ENCODE data around the gene BRIP1.
"Not testable (repeated sequence)": the region's sequence is repeated elsewhere in the genome, so short reads cannot be mapped to it uniquely, and the experiment has no call there.

BRIP1 gene

DNA sequence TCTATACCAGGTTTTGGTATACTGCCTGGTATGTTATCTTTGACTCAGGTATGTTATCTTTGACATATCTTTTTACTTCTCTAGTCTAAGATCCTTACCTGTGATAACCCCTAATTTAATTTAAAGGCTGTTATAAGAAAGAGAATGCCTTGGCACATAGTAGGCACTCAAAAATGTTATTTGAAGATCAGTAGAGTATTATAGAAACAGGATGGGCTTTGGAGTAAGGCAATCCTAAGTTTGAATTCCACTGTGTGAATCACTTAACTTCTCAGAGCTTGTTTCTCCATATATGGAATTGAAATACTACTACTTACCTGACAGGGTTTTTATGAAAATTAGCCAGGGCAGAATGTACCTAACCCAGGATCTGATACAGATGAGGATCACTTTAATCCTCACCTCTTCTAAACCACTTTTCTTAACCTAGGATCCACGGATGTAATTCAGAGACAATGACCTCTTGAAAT, 1.2 kb downstream of the BRIP1 start:
- DNase-seq: no peak

DNA sequence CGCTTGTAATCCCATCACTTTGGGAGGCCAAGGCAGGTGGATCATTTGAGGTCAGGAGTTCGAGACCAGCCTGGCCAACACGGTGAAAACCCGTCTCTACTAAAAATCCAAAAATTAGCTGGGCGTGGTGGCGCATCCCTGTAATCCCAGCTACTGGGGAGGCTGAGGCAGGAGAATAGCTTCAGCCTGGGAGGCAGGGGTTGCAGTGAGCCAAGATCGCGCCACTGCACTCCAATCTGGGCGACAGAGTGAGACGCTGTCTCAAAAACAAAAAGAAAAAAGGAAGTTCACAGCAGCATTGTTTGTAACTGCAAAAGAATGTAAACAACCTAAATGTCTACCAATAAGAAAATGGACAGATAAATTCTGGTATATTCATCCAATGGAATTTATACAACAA, 2.9 kb downstream of the BRIP1 start:
- not testable (repeated sequence) for DNase-seq

DNA sequence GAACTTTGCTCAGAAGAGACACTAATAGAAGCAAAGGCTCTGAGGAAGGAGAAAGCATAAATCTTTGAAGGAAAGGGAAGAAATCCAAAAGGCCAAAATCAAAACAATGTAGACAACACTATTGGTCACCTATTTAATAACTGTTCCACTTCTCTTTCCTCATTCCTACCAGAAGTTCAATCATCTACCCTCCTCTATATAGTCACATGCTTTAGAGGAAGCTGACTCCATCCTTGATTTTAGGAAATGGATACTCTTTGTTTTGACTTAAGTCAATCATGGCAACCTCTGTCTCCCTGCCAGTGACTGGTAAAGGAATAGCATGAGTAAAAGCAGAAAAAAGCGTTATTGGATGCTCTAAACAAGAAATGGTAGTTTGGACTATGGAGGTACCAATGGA, 7.3 kb downstream of the BRIP1 start:
- no peak for DNase-seq

DNA sequence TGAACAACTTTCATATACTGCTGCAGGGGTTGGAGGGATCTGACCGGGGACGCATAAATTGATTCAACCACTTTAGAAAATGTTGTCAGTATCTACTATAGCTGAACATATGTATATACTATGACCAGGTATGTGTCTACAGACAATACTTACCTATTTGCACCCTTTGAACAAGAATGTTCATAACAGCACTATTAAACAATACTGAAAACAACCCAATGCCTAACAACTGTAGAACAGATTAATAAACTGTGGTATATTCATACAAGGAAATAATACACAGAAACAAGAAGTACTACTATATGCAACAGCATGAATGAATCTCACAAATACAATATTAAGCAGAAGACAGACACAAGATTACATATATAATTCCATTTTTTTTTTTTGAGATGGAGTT, 10.5 kb downstream of the BRIP1 start:
- DNase-seq: no peak

DNA sequence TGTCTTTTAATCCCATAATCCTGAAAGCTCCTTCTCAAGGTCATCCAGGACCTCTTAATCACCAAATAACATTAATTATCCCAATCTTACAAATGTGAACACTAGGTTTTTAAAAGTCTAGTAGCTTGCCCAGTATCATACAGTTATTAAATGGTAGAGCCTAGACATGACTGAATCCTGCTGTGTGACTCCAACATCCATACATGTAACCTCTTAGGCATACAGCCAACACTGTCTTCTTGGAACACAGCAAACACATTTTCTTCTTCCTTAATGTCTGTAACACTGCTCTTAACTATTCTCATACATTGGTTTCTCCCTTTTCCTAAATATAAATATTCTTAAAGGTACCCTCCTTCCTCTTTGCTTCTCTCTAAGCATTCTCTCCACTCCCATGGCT, 13.7 kb downstream of the BRIP1 start:
- no peak for DNase-seq

DNA sequence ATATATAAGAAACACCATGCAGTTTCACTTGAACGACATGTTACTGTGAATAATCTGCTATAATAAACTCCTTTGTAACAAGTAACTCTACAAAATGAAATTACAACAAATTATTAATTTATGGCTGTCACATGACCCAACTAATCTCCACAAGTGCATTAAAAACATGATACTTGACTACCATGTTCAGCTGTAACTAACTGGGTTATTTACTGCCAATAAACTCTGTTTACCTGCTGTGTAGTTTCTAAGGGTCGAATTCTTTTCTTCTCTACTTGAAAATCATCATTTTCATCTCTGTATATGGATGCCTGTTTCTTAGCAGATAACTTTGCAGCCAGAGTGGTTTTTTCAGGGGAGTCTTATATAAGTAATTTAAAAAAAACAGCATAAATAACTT, 14.4 kb downstream of the BRIP1 start:
- DNase-seq: no peak

DNA sequence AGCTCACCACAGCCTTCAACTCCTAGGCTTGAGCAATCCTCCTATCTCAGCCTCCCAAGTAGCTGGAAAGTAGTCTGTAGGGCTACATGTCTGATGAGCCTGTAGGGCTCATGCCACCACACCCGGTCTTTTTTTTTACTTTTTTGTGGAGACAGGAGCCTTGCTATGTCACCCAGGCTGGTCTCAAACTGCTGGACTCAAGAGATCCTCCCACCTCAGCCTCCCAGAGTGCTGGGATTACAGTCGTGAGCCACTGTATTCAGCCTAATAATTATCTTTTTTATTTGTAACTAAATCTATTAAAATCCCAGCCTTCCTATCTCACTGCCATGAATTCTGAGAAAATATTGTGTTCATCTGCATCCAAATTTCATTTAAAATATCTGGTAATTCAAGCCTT, 15.1 kb downstream of the BRIP1 start:
- no peak for DNase-seq

DNA sequence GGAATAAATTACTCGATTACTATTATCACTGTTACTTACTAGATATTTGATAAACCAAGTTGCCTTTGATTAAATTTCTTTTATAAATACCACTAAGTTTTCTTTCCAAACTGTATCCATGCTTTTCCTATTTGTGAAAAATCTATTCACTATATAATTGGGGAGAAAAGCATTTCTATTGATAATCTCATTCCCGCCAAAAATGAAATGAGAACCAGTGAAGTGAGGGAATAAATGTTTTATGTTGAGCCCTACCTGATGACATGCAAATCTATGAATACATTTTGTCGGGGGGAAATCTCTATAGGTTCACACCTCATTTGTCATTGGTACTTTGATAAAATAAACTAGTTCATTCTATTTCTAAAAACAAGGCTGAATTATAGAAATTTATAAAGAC, 15.7 kb downstream of the BRIP1 start:
- DNase-seq: no peak

DNA sequence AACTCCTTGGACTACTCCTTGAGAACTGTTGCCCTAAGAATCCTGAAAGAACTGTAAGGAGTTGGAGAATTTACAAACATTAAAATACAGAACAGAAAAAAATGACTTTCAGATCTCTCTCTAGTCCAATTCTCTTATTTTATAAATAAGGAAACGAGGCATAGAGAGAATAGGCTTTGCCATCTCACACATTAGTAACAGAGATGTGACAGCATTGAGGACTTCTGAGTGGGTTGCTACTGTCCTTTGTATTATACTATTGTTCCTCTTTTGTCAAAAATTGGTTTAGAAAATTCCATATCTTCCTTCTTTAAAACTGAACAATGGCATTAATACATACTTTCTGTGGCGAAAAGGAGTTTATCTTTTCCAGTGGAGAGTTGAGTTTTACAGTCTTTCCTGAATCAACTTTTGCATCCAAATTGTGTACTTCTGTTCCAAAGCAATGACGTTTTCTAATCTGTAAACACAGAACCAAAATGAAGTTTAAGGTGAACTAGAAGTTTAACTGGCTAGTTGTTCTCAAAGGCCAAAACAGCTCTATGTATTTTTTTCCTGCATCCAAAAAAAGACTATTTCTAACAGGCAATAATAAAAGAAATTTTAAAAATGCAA, 16.5 kb downstream of the BRIP1 start:
- DNase-seq: no peak

DNA sequence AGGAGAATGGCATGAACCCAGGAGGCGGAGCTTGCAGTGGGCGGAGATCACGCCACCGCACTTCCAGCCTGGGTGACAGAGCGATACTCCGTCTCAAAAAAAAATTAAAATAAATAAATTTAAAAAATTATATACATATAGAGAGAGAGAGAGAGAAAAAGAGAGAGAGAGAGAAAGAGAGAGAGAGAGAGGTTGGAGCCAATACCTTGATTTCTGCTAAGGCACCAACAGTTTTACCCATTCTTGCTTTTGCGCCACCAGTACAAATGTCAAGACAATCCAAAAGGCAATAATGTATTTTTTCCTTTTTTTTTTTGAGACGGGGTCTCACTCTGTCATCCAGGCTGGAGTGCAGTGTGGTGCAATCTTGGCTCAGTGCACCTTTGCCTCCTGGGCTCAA, 17.2 kb downstream of the BRIP1 start:
- no peak for DNase-seq

DNA sequence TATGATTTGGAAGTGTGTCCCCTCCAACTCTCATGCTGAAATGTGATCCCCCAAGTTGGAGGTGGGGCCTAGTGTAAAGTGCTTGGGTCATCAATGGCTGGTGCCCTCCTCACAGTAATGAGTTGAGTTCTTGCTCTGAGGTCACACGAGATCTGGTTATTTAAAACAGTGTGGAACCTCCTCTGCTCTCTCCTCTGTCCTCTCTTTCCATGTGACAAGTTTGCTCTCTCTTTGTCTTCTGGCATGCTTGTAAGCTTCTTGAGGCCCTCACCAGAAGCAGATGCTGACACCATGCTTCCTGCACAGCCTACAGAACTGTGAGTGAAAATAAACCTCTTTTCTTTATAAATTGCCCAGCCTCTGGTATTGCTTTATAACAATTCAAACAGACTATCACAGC, 19.9 kb downstream of the BRIP1 start:
- DNase-seq: no peak

DNA sequence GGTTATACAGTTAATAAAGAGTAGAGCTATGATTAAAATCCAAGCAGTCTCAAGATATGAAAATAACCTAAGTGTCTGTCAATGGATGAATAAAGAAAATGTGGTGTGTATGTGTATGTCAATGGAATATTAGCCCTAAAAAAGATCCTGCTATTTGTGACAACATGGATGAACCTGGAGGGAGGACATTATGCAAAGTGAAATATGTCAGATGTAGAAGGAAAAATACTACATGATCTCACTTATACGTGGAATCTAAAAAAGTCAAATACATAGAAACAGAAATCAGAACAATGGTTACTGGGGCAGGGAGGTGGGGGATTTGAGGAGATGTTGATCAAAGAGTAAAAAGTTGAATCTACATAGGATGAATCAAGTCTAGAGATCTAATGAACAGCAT, 20.4 kb downstream of the BRIP1 start:
- DNase-seq: no peak

DNA sequence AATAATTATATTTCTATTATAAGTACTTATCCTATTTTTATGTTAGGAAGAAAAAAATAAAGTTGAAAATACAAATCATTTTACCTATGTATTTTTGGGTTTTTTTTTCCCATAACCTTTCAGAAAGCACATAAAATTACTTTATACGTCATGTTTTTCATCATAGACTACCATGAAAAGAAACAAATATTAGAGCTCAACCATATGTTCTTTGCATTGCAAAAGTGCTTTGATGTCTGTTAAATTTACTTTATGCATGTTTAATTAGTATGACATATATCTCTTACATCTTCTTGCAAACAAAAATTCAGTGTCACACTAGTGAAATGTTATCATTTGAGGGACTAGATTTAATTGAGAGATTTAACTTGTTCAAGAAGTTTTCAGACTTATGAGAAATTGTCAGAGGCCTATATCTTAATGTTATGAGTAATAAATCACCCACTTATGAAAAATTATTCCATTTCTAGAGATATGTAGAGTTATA, 24.0 kb downstream of the BRIP1 start:
- DNase-seq: no peak

DNA sequence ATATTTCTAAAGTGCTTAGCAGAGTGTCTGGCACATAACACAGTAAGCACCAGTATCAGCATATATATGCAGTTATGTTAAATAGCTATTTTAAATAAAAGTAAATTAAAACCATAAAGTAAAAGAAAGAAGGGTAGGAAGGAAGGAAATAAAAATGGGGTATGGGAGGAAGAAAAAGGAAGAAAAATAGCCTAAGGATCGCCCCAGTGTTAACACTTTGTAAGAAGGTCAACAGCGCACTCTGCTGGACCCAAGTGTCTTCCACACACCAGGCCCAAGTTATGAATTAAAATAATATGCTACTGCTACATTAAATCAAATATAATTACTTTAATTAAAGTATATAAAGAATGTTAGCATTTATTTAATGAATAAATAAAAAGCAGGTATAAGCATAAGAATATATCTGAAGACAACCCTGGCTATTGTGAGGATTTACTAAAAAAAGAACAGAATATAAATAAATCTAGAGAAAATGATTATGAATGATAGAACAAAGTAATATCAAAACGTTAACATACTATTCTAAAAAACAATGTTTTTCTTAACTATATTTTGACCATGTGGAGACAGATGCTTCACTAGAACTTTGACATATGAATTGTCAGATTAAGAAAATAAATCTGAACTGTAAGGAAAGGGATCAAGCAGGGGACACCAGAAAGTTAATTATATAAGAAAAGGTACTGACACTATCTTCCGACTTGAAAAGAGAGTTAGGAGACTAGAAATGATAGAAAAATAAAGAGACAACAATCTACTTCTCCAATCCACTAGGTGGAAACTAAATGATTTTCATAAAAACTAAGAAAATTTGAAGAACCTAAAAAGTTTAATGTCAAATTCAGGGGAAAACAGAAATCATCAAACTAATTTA, 25.9 kb downstream of the BRIP1 start:
- peak; percentile 32 for DNase-seq

DNA sequence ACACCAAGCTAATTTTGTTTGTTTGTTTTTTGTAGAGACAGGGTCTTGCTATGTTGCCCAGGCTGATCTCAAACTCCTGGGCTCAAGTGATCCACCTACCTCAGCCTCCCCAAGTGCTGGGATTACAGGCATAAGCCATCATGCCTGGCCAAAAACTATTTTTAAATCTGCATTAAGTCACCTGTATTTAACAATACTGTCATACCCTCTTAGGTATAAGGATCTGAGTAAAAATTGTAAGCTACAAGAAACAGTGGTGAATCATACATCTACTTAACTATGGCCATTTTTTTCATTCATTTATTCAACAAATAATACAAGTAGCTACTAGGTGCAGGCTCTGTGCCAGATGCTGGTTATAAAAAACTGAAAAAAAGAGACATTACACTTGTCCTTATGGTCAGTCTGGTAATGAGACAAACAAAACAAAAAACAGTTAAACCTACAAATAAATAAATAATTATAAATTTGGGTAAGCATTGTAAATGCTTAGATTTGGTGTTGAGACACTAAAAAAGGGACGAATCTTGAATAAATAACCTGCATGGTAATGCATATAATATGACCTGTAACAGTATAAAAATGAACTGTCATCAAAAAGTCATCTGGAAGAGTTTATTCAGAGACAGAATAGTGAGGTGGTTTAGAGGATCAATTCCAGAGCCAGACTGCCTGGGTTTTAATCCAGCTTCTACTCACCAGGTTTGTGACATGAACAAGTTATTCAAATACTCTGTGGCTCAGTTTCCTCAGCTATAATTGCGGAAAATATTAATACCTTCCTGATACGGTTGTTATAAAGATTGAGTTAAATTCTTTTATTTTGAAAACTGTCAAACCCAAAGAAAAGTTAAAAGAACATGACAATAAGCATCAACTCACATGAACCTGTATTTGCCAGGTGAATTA, 26.8 kb downstream of the BRIP1 start:
- DNase-seq: no peak

DNA sequence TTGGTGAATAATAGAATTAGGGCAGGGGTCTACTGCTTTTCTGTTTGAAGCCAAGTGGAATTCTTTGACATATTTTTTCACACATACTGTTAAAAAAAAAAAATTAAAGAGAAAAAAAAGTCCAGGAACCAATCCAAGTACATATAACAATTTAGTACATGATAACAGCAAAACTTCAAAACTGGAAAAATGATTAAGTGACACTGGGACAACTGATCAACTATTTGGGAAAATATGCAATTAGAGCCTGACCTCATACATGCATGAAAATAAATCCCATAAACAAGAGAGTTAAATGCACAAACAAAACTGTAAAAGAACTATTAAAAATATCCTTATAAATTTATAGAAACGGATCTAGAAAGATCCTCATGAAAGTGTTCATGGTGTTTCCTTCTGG, 27.7 kb downstream of the BRIP1 start:
- no peak for DNase-seq

DNA sequence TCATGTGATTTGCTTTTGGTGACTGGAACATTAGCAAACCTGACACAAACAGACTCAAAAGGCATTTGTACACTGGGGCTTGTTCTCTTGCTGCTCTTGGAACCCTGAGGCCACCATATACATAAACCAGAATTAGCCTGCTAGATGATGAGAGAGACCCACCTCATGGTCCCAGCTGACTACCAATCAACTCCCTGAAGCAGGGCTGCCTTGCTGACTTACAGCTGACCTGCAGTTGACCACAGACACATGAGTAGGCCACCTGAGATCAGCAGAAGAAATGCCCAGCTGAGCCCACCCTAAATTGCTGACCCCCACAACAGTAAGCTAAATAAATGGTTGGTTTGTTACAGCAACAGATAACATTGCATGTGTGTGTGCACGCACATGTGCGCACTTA, 28.7 kb downstream of the BRIP1 start:
- no peak for DNase-seq

DNA sequence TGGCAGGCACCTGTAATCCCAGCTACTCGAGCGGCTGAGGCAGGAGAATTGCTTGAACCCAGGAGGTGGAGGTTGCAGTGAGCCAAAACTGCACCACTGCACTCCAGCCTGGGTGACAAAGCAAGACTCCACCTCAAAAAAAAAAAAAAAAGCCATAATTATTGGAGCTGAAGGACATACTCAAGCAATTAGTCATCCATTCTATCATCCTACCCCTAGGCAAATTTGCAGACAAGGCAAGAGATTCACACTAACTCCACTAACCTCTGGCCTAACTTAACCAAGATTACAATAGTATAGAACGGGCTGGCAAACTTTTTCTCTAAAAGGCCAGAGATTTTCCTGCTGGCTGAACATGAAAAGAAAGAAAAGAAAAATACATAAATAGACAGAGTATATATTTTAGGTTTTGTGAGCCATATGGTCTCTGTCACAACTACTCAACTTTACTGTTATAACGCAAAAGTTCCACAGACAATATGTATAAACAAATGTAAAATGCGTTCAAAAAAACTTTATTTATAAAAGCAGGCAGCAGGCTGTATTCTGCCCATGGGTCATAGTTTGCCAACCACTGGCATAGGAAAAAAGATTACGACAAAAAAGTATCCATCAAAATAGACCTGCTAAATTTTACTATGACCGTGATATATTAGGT, 29.7 kb downstream of the BRIP1 start:
- no peak for DNase-seq

DNA sequence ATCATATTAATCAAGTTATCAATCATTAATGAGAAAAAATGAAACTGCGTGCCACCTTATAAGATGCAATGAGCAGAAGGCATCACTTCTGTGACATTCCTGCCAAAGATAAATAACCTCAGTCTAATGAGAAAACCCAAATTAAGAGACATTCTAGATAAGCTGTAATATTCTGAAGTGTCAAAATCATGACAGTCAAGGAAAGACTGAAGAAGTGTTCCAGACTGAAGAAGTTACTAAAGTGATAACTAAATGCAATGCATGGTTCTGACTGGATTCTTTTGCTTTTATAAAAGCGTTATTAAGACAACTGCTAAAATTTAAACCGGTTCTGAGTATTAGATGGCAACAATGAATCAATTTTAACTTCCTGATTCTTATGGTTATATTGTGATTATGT, 30.9 kb downstream of the BRIP1 start:
- no peak for DNase-seq

DNA sequence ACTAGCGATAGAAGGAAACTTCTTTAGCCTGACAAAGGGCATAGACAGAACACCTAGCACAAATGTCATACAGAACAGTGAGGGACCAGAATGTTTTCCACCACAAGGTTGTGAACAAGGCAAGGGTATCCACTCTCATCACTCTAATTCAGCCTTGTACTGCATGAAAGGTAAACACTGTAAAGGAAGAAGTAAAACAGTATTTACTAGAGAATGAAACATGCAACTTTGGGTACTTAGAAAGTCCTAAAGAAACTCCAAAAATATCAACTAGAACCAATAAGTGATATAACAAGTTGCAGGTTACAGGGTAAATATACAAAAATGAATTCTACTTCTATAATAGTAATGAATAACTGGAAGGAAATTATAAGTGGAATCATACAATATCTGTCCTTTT, 32.2 kb downstream of the BRIP1 start:
- DNase-seq: no peak

DNA sequence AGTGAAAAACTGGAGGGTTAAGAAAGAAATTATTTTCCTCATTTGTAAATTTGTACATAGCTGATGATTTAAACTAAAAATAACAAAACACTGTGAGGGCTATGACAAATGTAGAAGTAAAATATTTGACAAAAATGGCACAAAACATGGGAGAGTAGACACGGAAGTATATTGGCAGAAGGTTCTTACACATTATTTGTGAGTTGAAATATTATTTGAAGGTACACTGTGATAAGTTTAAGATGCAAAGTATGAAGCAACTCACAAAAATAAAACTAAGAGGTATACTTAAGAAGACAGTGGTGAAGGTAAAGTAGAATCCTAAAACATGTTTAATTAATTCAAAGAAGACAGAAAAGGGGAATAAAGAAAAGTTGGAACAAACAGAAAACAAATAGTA, 34.6 kb downstream of the BRIP1 start:
- no peak for DNase-seq

DNA sequence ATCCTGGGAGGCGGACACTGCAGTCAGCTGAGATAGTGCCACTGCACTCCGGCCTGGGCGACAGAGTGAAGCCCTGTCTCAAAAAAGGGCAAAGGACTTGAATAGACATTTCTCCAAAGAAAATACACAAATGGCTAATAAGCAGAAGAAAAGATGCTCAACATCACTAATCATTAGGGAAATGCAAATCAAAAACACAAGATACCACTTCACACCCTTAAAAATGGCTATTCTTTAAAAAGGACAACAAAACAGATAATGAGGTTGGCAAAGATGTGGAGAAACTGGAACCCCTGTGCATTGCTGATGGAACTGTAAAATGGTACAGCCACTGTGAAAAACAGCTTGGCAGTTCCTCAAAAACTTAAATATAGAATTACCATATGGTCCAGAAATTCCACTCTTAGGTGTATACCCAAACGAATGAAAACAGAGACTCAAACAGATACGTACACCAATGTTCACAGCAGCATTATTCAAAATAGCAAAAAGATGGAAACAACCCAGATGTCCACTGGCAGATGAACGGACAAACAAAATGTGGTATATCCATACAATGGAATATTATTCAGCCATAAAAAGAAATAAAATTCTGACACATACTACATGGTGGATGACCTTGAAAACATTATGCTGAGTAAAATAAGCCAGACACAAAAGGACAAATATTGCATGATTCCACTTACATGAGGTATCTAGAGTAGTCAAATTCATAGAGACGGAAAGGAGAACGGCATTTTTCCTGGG, 35.5 kb downstream of the BRIP1 start:
- DNase-seq: no peak

Measured in activated gamma-delta T cell treated with Interleukin-2 at 50 U/mL for 16 hours (primary cell).